A172 (cell line): ENCODE data around the gene KLK15. TPM values are rescaled to one million over a fixed set of nuclear protein-coding genes. Genes with fewer than 3 reads are reported as not detected.
"Not testable (repeated sequence)": the region's sequence is repeated elsewhere in the genome, so short reads cannot be mapped to it uniquely, and the experiment has no call there.

Experiments
- DNase-seq: peaks from one replicate; pipeline ENCODE4 v3.0.0-alpha.2; 2015; ENCODE audit warnings: low spot score
- total RNA-seq: library from RNA; depleted of rRNA; stranded (reverse); fragments of >200 nt; shearing (Covaris generic); gene quantifications from 2 replicates; pipeline ENCODE4 v1.2.3, GENCODE V29; 2014

Gene KLK15
- total RNA-seq, 1 experiment from 2014 or later = not detected

DNA sequence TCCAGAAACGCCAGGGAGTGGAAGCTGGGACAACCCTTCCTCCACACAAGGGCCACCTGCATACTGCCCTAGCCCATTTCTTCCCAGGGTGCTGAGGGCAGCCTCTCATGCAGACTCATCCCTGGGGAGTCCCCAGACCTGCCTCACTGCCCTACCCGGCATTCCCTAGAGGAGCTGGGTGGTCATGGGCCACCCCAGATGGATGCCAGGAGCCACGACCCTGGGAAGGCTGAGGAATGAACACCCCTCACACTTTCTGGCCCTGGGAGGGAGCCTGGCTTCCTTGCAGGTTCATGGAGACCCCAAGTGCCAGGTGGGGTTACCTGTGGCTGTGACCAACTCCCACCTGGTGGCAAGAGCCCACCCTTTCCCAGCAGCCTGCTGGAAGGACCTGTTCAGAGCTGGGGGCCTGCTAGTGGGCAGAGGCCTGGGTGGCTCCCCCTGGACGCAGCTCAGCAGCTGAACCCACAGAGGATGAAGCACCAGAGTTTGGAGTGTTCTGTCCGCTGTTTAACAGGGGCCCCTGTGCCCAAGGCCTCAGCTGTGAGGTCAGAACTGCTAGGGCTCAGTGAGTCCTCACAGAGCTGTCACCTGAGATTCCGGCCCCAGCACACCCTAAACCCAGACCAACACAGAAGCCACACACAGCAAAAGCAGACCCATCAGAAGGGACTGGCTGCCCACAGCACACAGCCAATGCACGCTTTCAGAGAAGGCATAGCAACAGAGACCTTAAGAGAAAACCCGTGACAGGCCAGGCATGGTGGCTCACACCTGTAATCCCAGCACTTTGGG, 36.5 kb downstream of the KLK15 start:
- DNase-seq = no peak

DNA sequence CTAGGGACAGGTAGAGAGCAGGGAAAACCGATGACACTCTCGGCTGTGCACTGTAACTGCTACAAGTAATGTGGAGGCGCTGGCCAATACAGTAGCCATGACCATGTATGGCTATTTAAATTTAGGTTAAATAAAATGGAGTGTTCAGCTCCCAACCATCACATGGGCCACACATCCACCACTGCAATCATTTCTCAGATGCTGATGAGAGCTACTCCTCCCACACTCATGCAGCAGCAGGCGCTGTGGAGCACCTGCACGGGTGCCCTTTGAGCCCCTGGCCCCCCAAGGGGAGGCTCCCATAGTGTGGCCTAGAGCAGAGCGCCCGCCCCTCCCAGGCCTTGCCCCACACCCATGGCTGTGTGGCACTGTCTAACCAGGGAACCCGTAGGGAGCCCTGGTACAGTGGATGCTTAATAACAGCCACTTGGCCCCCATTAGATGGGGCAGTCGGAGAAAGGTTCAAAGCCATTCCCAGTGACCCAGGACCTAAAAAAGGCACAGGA, 37.2 kb downstream of the KLK15 start:
- no peak for DNase-seq

DNA sequence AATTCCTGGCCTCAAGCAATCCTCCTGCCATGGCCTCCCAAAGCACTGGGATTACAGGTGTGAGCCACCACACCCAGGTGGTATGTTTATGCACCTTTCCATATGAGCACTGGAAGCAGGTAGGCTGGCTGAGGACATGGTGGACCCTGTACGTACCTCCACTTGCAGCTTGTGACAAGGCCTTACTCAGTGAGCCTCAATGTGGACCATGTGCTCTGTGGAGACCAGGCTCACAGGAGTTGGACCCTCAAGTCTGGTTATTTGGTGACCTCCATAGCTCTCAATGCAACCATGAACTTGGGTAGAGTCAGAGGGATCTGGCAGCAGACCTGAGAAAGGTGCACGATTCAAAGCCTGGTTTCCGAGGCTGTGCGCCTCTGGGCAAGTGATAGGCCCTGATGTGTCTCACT, 37.7 kb downstream of the KLK15 start:
- no peak for DNase-seq

GRCh38 chr19:50794876-50795663, 38.3 kb downstream of the KLK15 start:
- DNase-seq = no peak

- DNase-seq = no peak
These were observed 39.1 kb downstream of the KLK15 start for GRCh38 chr19:50794074-50794875.

GRCh38 chr19:50793558-50794065, 39.8 kb downstream of the KLK15 start:
- DNase-seq = no peak

DNA sequence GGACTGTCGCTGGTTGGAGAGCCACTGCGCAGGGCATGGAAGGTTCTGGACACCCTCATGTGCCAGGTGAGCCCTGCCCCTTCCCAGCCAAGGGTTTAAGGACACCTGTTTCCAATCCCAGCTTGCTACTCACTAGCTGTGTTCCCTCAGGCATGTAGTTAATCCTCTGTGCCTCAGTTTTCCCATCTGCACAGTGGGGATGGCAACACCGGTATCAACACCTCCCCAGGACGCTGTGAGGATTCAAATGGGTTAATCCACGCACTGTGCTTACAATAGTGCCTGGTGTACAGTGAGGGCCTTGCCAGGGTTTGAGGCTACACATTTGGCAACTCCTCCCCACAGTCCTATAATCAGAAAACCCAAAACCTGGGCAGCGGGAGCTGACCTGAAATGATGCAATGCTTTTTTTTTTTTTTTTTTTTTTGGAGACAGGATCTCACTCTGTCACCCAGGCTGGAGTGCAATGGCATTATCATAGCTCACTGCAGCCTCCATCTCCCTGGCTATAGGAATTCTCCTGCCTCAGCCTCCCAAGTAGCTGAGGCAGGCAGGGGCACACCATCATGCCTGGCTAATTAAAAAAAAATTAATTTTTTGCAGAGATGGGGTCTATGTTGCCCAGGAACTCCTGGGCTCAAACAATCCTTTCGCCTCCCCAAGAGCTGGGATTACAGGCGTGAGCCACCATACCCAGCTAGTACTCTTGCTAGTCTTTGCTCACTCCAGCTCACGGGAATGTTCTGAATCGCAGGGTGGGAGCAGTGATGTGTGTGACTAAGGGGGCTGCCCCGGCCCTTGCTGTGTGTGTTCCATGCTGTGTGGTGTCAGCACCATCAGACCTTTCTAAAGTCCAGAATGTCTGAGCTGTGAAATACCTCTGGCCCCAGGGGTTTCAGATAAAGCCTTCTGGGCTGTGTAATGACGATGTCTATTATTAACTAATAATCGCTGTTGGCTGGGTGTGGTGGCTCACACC, 40.8 kb downstream of the KLK15 start:
- DNase-seq = no peak

DNA sequence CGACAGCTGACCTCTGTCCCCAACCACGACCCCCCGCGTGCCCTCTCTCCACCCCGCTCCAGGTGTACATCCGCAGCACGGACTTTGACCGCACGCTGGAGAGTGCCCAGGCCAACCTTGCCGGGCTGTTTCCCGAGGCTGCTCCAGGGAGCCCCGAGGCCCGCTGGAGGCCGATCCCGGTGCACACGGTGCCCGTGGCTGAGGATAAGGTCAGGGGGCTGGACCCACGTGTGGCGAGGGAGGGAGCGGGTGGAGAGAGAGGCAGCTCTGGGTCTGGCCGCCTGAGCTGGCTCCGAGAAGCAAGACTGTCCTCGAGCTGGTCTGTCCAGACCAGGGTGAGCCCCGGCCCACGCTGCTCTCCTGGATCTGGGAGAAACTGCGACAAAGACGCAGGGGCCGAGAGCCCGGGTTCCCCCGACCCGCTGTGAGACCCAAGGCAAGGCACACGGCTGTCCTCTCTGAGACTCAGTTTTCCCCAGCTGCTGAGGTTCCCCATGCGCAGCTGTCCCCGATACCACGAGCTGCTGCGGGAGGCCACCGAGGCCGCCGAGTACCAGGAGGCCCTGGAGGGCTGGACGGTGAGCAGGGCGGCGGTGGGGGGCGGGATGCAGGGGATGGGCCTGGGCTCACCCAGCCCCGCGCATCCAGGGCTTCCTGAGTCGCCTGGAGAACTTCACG, 41.6 kb downstream of the KLK15 start:
- no peak for DNase-seq

GRCh38 chr19:50790922-50791467, 42.4 kb downstream of the KLK15 start:
- no peak for DNase-seq

- no peak for DNase-seq
These were observed 43.0 kb downstream of the KLK15 start, which contains the start of gene ACP4 for GRCh38 chr19:50790396-50790795. Gene ACP4, plus strand, starts transcription at chr19:50790415. Its CDS starts 0 bp downstream, at chr19:50790415.

- DNase-seq = no peak
These were observed 48.0 kb downstream of the KLK15 start for GRCh38 chr19:50785329-50785728.

DNA sequence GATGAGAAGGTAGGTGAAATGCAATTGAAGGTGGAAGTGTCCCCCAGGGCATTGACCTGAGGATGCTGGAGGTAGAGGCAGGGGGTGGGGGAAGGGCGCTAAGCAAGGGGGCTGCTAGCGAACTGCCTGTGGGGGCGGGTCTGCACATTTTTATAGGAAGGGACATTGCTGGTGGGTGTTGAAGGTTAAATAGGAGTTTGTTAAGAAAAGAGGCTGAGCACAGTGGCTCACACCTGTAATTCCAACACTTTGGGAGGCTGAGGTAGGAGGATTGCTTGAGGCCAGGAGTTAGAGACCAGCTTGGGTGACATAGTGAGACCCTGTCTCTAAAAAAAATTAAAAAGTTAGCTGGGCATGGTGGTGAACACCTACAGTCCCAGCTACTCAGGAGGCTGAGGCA, 48.7 kb downstream of the KLK15 start:
- DNase-seq = no peak

DNA sequence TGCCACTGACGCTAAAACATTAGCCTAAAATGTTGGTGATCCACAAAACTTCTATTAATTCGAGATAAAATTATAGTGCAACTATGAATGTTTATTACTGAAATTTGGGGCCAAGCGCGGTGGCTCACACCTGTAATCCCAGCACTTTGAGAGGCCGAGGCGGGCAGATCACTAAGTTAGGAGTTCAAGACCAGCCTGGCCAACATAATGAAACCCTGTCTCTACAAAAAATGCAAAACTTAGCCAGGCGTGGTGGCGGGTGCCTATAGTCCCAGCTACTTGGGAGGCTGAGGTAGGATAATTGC, 49.6 kb downstream of the KLK15 start:
- DNase-seq = not testable (repeated sequence)

GRCh38 chr19:50780753-50781435, 52.5 kb downstream of the KLK15 start:
- no peak for DNase-seq

GRCh38 chr19:50779504-50780457, 53.6 kb downstream of the KLK15 start:
- no peak for DNase-seq

DNA sequence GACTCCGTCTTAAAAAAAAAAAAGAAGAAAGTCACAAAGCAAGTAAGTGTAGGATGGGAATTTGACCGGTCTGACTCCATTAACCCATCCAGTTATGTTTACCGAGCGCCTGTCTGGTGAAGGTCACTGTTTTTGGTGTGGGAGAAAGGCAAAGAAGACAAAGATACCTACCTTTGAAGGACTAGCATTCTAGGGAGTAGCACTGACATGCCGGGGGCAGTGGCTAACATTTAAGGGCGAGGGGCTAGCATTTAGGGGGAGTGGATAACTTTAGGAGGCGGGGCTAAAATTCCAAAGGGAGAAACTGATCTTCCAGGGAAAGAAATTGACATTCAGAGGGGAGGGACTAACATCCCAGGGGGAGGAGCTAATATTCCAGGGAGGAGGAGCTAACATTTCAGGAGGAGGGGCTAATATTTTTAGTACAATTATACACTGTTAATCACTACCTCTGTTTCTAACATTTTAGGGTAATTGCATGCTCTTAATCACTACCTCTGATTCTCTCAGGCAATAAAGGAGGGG, 54.4 kb downstream of the KLK15 start:
- no peak for DNase-seq

- DNase-seq = no peak
These were observed 55.5 kb downstream of the KLK15 start for GRCh38 chr19:50777830-50778303.

DNA sequence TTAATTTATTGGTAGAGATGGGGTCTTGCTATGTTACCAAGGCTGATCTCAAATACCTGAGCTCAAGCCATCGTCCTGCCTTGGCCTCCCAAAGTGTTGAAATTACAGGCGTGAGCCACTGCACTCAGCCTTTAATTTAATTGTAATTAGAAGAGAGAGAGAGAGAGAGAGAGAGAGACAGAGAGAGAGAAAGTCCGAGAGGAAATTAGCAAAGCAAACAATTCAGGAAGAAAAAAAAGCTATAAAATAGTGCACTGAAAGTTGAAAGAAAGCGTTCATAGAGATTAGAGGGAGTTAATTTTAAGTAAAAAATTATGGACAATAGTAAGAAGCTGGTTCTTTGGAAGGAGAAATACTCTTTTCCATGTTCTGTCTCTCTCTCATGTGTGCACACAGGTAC, 56.1 kb downstream of the KLK15 start:
- no peak for DNase-seq
